Stimulated activated naive B cell treated with anti-CD40 and anti-IgM and Interleukin-4, amounts not matched to agents 10 μg/mL and 1 μg/mL and 100 μg/mL, for 72 hours (primary cell): ENCODE data around the gene FREM2.

Source experiments
- ATAC-seq, 2 donors: fragments of 150-1000 bp; cut with Tn5 transposase; replicated peaks; 2 replicates each; pipeline ENCODE4 v1.10.0; 2021; ENCODE audit warnings: moderate library complexity in 1 of 2
- DNase-seq: peaks from one replicate; pipeline ENCODE4 v3.0.0; 2021
- H3K27ac Mint-ChIP-seq: one replicate; pipeline ENCODE4 v1.8.0; 2022; ENCODE audit warnings: mild to moderate bottlenecking, mixed read lengths
- H3K27me3 Mint-ChIP-seq, 2 donors: one replicate each; pipeline ENCODE4 v1.8.0; 2022; ENCODE audit warnings: mixed read lengths in 2 of 2
- H3K36me3 Mint-ChIP-seq, 2 donors: one replicate each; pipeline ENCODE4 v1.8.0; 2022; ENCODE audit warnings: mixed read lengths in 2 of 2, mild to moderate bottlenecking in 1 of 2
- H3K4me1 Mint-ChIP-seq, 2 donors: one replicate each; pipeline ENCODE4 v1.8.0; 2022; ENCODE audit warnings: mixed read lengths in 2 of 2, mild to moderate bottlenecking in 1 of 2
- H3K4me3 Mint-ChIP-seq, 2 donors: one replicate each; pipeline ENCODE4 v1.8.0; 2022; ENCODE audit warnings: mild to moderate bottlenecking in 2 of 2, mixed read lengths in 2 of 2, moderate library complexity in 1 of 2
- H3K9me3 Mint-ChIP-seq, 2 donors: one replicate each; pipeline ENCODE4 v1.8.0; 2022; ENCODE audit warnings: mixed read lengths in 2 of 2, mild to moderate bottlenecking in 1 of 2

FREM2 gene

GRCh38 chr13:38888309-38888708 lies 201.4 kb downstream of the FREM2 start:
- Mint-ChIP-seq H3K27me3 (peaks cover 6 to 17% of the 10 kb centered on the region in 2 donors), H3K4me1 (no peaks in the 10 kb centered on the region), H3K36me3 (no peaks in the 10 kb centered on the region), H3K27ac (no peak overlapping the region), H3K9me3 (peaks cover 2 to 4% of the 10 kb centered on the region in 2 donors), H3K4me3 (no peak overlapping the region)
- ATAC-seq (no peak), DNase-seq (no peak)

- H3K27me3 Mint-ChIP-seq, result peaks cover 0 to 10% of the 10 kb centered on the region in 2 donors
- no peak for ATAC-seq
- no peaks in the 10 kb centered on the region for H3K4me1 Mint-ChIP-seq
- H3K9me3 Mint-ChIP-seq, result peaks cover 6 to 12% of the 10 kb centered on the region in 2 donors
- DNase-seq, result no peak
- no peaks in the 10 kb centered on the region for H3K36me3 Mint-ChIP-seq
- no peak overlapping the region for H3K4me3 Mint-ChIP-seq
- no peak overlapping the region for H3K27ac Mint-ChIP-seq
These were observed 208.2 kb downstream of the FREM2 start for GRCh38 chr13:38895075-38895474.

GRCh38 chr13:38897521-38897920 lies 210.6 kb downstream of the FREM2 start:
- Mint-ChIP-seq H3K36me3 (no peaks in the 10 kb centered on the region), H3K4me1 (no peaks in the 10 kb centered on the region), H3K4me3 (no peak overlapping the region), H3K27me3 (no peaks in the 10 kb centered on the region), H3K9me3 (peaks cover 6 to 12% of the 10 kb centered on the region in 2 donors), H3K27ac (no peak overlapping the region)
- DNase-seq, result no peak
- ATAC-seq, result no peak

- DNase-seq, result no peak
These were observed 211.6 kb downstream of the FREM2 start for GRCh38 chr13:38898481-38898880.

GRCh38 chr13:38899571-38899970 lies 212.7 kb downstream of the FREM2 start:
- no peak for ATAC-seq
- no peaks in the 10 kb centered on the region for H3K27me3 Mint-ChIP-seq
- no peak overlapping the region for H3K4me3 Mint-ChIP-seq
- H3K4me1 Mint-ChIP-seq, result no peaks in the 10 kb centered on the region
- H3K9me3 Mint-ChIP-seq, result peaks cover 0 to 2% of the 10 kb centered on the region in 2 donors
- no peak overlapping the region for H3K27ac Mint-ChIP-seq
- no peak for DNase-seq
- no peaks in the 10 kb centered on the region for H3K36me3 Mint-ChIP-seq

More at GRCh38 chr13:38898481-38898880, 211.6 kb downstream of the FREM2 start:
- no peak for ATAC-seq
- Mint-ChIP-seq H3K27ac (no peak overlapping the region), H3K36me3 (no peaks in the 10 kb centered on the region), H3K4me1 (no peaks in the 10 kb centered on the region), H3K4me3 (no peak overlapping the region), H3K9me3 (peaks cover 3 to 8% of the 10 kb centered on the region in 2 donors), H3K27me3 (no peaks in the 10 kb centered on the region)

- no peak overlapping the region for H3K4me3 Mint-ChIP-seq
- no peak for DNase-seq
- H3K9me3 Mint-ChIP-seq, result no peaks in the 10 kb centered on the region
- no peak for ATAC-seq
- no peaks in the 10 kb centered on the region for H3K27me3 Mint-ChIP-seq
- H3K4me1 Mint-ChIP-seq, result no peaks in the 10 kb centered on the region
- no peaks in the 10 kb centered on the region for H3K36me3 Mint-ChIP-seq
- no peak overlapping the region for H3K27ac Mint-ChIP-seq
These were observed 213.3 kb downstream of the FREM2 start for GRCh38 chr13:38900188-38900587.

- Mint-ChIP-seq H3K4me3 (no peak overlapping the region), H3K27ac (no peak overlapping the region), H3K27me3 (peaks cover 0 to 4% of the 10 kb centered on the region in 2 donors), H3K4me1 (no peaks in the 10 kb centered on the region), H3K9me3 (peaks cover 3 to 4% of the 10 kb centered on the region in 2 donors), H3K36me3 (no peaks in the 10 kb centered on the region)
- ATAC-seq, result no peak
- DNase-seq, result no peak
These were observed 215.7 kb downstream of the FREM2 start for GRCh38 chr13:38902551-38902950.

- H3K27me3 Mint-ChIP-seq, result peaks cover 0 to 4% of the 10 kb centered on the region in 2 donors
- ATAC-seq, result no peak
- no peaks in the 10 kb centered on the region for H3K36me3 Mint-ChIP-seq
These were observed 218.2 kb downstream of the FREM2 start for GRCh38 chr13:38905081-38905480.

GRCh38 chr13:38905861-38906260 lies 219.0 kb downstream of the FREM2 start:
- ATAC-seq (no peak), DNase-seq (no peak)
- H3K27ac Mint-ChIP-seq, result no peak overlapping the region
- no peaks in the 10 kb centered on the region for H3K36me3 Mint-ChIP-seq
- peaks cover 0 to 4% of the 10 kb centered on the region in 2 donors for H3K27me3 Mint-ChIP-seq
- H3K9me3 Mint-ChIP-seq, result peaks cover 3 to 4% of the 10 kb centered on the region in 2 donors
- no peak overlapping the region for H3K4me3 Mint-ChIP-seq
- no peaks in the 10 kb centered on the region for H3K4me1 Mint-ChIP-seq

More at GRCh38 chr13:38905081-38905480, 218.2 kb downstream of the FREM2 start:
- no peak overlapping the region for H3K27ac Mint-ChIP-seq
- H3K4me1 Mint-ChIP-seq, result no peaks in the 10 kb centered on the region
- no peak overlapping the region for H3K4me3 Mint-ChIP-seq
- H3K9me3 Mint-ChIP-seq, result peaks cover 3 to 4% of the 10 kb centered on the region in 2 donors
- no peak for DNase-seq

- DNase-seq (no peak), ATAC-seq (no peak)
- H3K4me3 Mint-ChIP-seq, result no peak overlapping the region
- no peaks in the 10 kb centered on the region for H3K4me1 Mint-ChIP-seq
- no peak overlapping the region for H3K27ac Mint-ChIP-seq
- peaks cover 3 to 4% of the 10 kb centered on the region in 2 donors for H3K9me3 Mint-ChIP-seq
- no peaks in the 10 kb centered on the region for H3K36me3 Mint-ChIP-seq
- peaks cover 0 to 4% of the 10 kb centered on the region in 2 donors for H3K27me3 Mint-ChIP-seq
These were observed 221.7 kb downstream of the FREM2 start for GRCh38 chr13:38908574-38908973.

GRCh38 chr13:38914070-38914469 lies 227.2 kb downstream of the FREM2 start:
- DNase-seq, result no peak
- H3K4me1 Mint-ChIP-seq, result no peaks in the 10 kb centered on the region
- no peak overlapping the region for H3K4me3 Mint-ChIP-seq
- no peak overlapping the region for H3K27ac Mint-ChIP-seq
- peaks cover 4 to 12% of the 10 kb centered on the region in 2 donors for H3K27me3 Mint-ChIP-seq
- ATAC-seq, result no peak
- no peaks in the 10 kb centered on the region for H3K9me3 Mint-ChIP-seq
- H3K36me3 Mint-ChIP-seq, result no peaks in the 10 kb centered on the region

GRCh38 chr13:38921081-38921480 lies 234.2 kb downstream of the FREM2 start:
- no peak for ATAC-seq
- Mint-ChIP-seq H3K36me3 (no peaks in the 10 kb centered on the region), H3K27ac (no peak overlapping the region), H3K4me1 (no peaks in the 10 kb centered on the region), H3K4me3 (no peak overlapping the region), H3K9me3 (no peaks in the 10 kb centered on the region), H3K27me3 (peaks cover 21 to 42% of the 10 kb centered on the region in 2 donors)
- no peak for DNase-seq

GRCh38 chr13:38922170-38922569 lies 235.3 kb downstream of the FREM2 start:
- peaks cover 26 to 37% of the 10 kb centered on the region in 2 donors for H3K27me3 Mint-ChIP-seq
- no peak for ATAC-seq
- H3K36me3 Mint-ChIP-seq, result no peaks in the 10 kb centered on the region
- DNase-seq, result no peak
- H3K9me3 Mint-ChIP-seq, result no peaks in the 10 kb centered on the region
- no peak overlapping the region for H3K4me3 Mint-ChIP-seq
- H3K4me1 Mint-ChIP-seq, result no peaks in the 10 kb centered on the region
- H3K27ac Mint-ChIP-seq, result no peak overlapping the region

GRCh38 chr13:38933786-38934185 lies 246.9 kb downstream of the FREM2 start:
- H3K27me3 Mint-ChIP-seq, result no peaks in the 10 kb centered on the region
- ATAC-seq (no peak), DNase-seq (no peak)
- H3K9me3 Mint-ChIP-seq, result no peaks in the 10 kb centered on the region
- no peak overlapping the region for H3K27ac Mint-ChIP-seq
- no peaks in the 10 kb centered on the region for H3K36me3 Mint-ChIP-seq
- H3K4me1 Mint-ChIP-seq, result no peaks in the 10 kb centered on the region
- no peak overlapping the region for H3K4me3 Mint-ChIP-seq
